ENCODE data around the gene GSPT1. TPM values are rescaled to one million over a fixed set of nuclear protein-coding genes. Genes with fewer than 3 reads are reported as not detected.

Gene GSPT1
- total RNA-seq, 2 experiments from 2014 or later: 54.3 to 146 TPM

DNA sequence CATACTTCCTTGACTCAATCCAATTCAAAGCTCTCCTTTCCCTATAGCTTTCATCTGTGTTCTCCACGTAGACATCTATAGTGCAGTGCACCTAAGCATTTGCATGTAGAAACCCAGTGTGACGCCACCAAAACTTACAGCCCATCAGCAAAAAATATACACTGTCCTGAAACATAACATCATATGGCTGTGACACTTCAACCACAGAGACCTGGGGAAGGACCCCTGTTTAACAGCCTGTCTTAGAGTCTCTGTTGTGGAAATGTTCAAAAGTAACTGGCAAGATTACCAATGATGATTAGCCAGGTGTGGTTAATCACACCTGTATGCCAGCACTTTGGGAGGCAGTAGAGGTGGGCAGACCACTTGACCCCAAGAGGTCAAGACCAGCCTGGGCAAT lies 22.2 kb downstream of the GSPT1 start:
- TF ChIP-seq EZH2phosphoT487 (IDR thresholded peaks at IDR 0.05; ENCODE audit: borderline replicate concordance, low read depth, low read length): no peak
- TF ChIP-seq, protein P1, sequence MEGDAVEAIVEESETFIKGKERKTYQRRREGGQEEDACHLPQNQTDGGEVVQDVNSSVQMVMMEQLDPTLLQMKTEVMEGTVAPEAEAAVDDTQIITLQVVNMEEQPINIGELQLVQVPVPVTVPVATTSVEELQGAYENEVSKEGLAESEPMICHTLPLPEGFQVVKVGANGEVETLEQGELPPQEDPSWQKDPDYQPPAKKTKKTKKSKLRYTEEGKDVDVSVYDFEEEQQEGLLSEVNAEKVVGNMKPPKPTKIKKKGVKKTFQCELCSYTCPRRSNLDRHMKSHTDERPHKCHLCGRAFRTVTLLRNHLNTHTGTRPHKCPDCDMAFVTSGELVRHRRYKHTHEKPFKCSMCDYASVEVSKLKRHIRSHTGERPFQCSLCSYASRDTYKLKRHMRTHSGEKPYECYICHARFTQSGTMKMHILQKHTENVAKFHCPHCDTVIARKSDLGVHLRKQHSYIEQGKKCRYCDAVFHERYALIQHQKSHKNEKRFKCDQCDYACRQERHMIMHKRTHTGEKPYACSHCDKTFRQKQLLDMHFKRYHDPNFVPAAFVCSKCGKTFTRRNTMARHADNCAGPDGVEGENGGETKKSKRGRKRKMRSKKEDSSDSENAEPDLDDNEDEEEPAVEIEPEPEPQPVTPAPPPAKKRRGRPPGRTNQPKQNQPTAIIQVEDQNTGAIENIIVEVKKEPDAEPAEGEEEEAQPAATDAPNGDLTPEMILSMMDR (conservative IDR thresholded peaks at IDR 0.05; ENCODE audit: low read length): no peak
- H3K4me3 ChIP-seq (ENCODE audit: low read depth, low read length, poor library complexity, severe bottlenecking): no peak overlapping the region

DNA sequence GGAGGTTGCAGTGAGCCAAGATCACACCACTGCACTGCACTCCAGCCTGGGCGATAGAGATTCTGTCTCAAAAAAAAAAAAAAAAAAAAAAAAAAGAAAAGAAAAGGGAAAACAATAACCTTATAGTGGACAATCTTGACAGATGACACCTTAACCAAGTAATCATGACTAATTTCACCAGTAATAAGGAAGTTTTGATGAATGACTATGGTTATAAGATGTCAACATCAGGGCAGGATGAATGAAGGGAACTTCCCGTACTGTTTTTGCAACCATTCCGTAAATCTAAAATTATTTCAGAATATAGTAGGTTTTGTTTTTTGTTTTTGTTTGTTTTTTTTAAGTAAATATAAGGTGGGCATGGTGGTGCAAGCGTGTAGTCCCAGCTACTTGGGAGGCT lies 23.0 kb downstream of the GSPT1 start:
- H3K4me1 ChIP-seq (ENCODE audit: insufficient read depth, low read length, poor library complexity, severe bottlenecking): peaks cover 3% of the 10 kb centered on the region

More for the DNA sequence above, 22.2 kb downstream of the GSPT1 start:
- Histone ChIP-seq H3K9me2 (ENCODE audit: insufficient read depth, low read length) (no peaks in the 10 kb centered on the region), H3K36me3 (ENCODE audit: insufficient read depth, low read length) (peaks cover 92% of the 10 kb centered on the region), H3K4me1 (ENCODE audit: insufficient read depth, low read length, poor library complexity, severe bottlenecking) (peaks cover 3% of the 10 kb centered on the region), H2AFZ (ENCODE audit: low read length) (no peak overlapping the region), H3K79me2 (ENCODE audit: insufficient read depth, low read depth, low read length) (peaks cover 39% of the 10 kb centered on the region), H3K27ac (ENCODE audit: low read depth, low read length, poor library complexity, severe bottlenecking) (no peak overlapping the region), H4K20me1 (ENCODE audit: insufficient read depth, low read length) (no peaks in the 10 kb centered on the region), H3K4me2 (ENCODE audit: low read length) (no peak overlapping the region), H3K9me3 (ENCODE audit: low read length) (no peaks in the 10 kb centered on the region)
- intact Hi-C loops (cut with micrococcal nuclease; ENCODE audit: unreplicated experiment): no loop called here
- POLR2A ChIA-PET: interaction anchor here (0.6 to 1.1 kb wide), 2 partner anchors 56 to 75 kb away, joined by 3 read pairs; no protein-coding TSS in a partner anchor
- BruUV-seq (replicated peaks): no TSS peak
- CTCF ChIA-PET (ENCODE audit: unreplicated experiment): no interaction called here
- no peak for DNase-seq (ENCODE audit: low spot score)

More for the DNA sequence above, 23.0 kb downstream of the GSPT1 start:
- no peak for TF ChIP-seq EZH2phosphoT487 (IDR thresholded peaks at IDR 0.05; ENCODE audit: borderline replicate concordance, low read depth, low read length)
- TF ChIP-seq, protein P1 (conservative IDR thresholded peaks at IDR 0.05; ENCODE audit: low read length): no peak
- no peak overlapping the region for H3K4me2 ChIP-seq (ENCODE audit: low read length)
- H3K36me3 ChIP-seq (ENCODE audit: insufficient read depth, low read length): peaks cover 92% of the 10 kb centered on the region
- no peak overlapping the region for H2AFZ ChIP-seq (ENCODE audit: low read length)
- no TSS peak for BruUV-seq (replicated peaks)
- DNase-seq (ENCODE audit: low spot score): no peak
- CTCF ChIA-PET (ENCODE audit: unreplicated experiment): no interaction called here
- H3K9me3 ChIP-seq (ENCODE audit: low read length): no peaks in the 10 kb centered on the region
- H3K9me2 ChIP-seq (ENCODE audit: insufficient read depth, low read length): no peaks in the 10 kb centered on the region
- intact Hi-C loops (cut with micrococcal nuclease; ENCODE audit: unreplicated experiment): no loop called here
- no peak overlapping the region for H3K27ac ChIP-seq (ENCODE audit: low read depth, low read length, poor library complexity, severe bottlenecking)
- no peaks in the 10 kb centered on the region for H4K20me1 ChIP-seq (ENCODE audit: insufficient read depth, low read length)
- POLR2A ChIA-PET: interaction anchor here (0.6 kb wide), 1 partner anchor 29 kb away, joined by 4 read pairs; no protein-coding TSS in a partner anchor
- H3K79me2 ChIP-seq (ENCODE audit: insufficient read depth, low read depth, low read length): peaks cover 31% of the 10 kb centered on the region
- H3K4me3 ChIP-seq (ENCODE audit: low read depth, low read length, poor library complexity, severe bottlenecking): no peak overlapping the region
